Esophagus muscularis mucosa (tissue), 3 donors: ENCODE measurements around the gene PFDN2.

ENCODE experiments used
- POLR2A ChIP-seq: fragments of 450-650 bp; IDR thresholded peaks from one replicate; pipeline ENCODE4 v1.6.1; 2017; ENCODE audit warnings: antibody characterized with exemption, moderate library complexity, mild to moderate bottlenecking, low read depth
- TF ChIP-seq, protein P1 (sequence below), 3 experiments: fragments of 200-600 bp in 2 of 3; fragments of 450-650 bp in 1 of 3; sonication (generic) in 2 of 3; IDR thresholded peaks; one replicate each; pipeline ENCODE4 v1.5.1; 2017 to 2019; ENCODE audit warnings: antibody characterized with exemption in 3 of 3, mild to moderate bottlenecking in 2 of 3, moderate library complexity in 1 of 3

DNA sequence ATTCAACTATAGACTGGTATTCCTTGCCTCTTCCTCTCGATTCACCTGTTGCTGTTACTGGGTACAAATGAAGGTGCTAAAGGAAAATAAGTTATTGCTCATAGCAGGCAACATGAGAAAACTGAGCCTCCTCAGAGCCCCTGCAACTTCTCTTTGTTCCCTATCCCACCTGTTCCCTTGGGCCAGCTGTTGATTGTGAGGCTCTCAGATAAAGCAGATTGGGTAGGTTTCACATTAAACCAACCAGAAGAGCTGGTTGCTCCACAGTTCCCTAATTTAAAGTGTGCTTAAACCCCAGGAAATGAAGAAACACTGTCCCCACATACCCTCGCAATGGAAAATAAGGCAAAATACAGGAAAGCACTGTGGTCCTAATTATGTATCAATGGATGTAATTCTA lies 9.8 kb upstream of the PFDN2 start:
- TF ChIP-seq, protein P1, sequence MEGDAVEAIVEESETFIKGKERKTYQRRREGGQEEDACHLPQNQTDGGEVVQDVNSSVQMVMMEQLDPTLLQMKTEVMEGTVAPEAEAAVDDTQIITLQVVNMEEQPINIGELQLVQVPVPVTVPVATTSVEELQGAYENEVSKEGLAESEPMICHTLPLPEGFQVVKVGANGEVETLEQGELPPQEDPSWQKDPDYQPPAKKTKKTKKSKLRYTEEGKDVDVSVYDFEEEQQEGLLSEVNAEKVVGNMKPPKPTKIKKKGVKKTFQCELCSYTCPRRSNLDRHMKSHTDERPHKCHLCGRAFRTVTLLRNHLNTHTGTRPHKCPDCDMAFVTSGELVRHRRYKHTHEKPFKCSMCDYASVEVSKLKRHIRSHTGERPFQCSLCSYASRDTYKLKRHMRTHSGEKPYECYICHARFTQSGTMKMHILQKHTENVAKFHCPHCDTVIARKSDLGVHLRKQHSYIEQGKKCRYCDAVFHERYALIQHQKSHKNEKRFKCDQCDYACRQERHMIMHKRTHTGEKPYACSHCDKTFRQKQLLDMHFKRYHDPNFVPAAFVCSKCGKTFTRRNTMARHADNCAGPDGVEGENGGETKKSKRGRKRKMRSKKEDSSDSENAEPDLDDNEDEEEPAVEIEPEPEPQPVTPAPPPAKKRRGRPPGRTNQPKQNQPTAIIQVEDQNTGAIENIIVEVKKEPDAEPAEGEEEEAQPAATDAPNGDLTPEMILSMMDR (IDR thresholded peaks at IDR 0.05): no peak
- no peak for TF ChIP-seq POLR2A
